ENCODE data around the gene PRTG.
A peak's percentile ranks its signal among the peaks of the same experiment; 100 is the strongest.

PRTG gene

DNA sequence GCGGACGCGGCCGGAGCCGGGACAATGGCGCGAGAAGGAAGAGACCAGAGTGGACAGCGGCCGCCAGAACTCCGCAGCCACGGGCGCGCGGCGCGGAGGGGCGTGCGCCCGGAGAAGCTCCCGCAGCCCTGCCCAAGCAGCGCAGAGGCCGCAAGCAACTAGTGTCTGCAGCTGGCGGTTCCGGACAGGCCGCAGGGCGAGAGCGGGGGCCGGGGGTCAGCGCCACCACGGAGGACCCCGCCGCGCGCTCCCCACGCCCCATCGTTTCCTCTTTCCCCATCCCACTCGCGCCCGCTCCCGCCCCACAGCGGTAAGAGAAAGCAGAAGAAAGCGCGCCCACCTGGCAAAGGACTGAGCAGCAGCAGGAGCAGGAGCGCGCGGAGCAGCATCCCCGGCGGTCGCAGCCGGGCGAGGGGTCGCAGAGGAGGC lies 440 bp downstream of the PRTG start:
- Histone ChIP-seq H3K9ac (ENCODE audit: low read length) (no peak overlapping the region), H2AFZ (ENCODE audit: low read depth, low read length) (no peak overlapping the region), H3K27ac (ENCODE audit: low read length) (no peak overlapping the region), H3K36me3 (replicated peaks; ENCODE audit: low read depth, low read length) (no peaks in the 10 kb centered on the region), H3K27me3 (ENCODE audit: low read depth, low read length) (0 out of 2 replicates have a peak, but pooled peaks cover 3% of the 10 kb centered on the region), H3K9me3 (ENCODE audit: insufficient read depth, low read length) (no peaks in the 10 kb centered on the region), H4K20me1 (ENCODE audit: insufficient read depth, low read length) (no peaks in the 10 kb centered on the region), H3K79me2 (ENCODE audit: low read length) (no peaks in the 10 kb centered on the region), H3K4me2 (ENCODE audit: low read length) (peak overlapping the region; percentile 32), H3K4me3 (ENCODE audit: low read length) (peak overlapping the region; percentile 48), H3K4me1 (ENCODE audit: low read length) (no peaks in the 10 kb centered on the region)
- no peak for TF ChIP-seq EZH2phosphoT487 (IDR thresholded peaks at IDR 0.05; ENCODE audit: low read depth)
- TF ChIP-seq, protein P1, sequence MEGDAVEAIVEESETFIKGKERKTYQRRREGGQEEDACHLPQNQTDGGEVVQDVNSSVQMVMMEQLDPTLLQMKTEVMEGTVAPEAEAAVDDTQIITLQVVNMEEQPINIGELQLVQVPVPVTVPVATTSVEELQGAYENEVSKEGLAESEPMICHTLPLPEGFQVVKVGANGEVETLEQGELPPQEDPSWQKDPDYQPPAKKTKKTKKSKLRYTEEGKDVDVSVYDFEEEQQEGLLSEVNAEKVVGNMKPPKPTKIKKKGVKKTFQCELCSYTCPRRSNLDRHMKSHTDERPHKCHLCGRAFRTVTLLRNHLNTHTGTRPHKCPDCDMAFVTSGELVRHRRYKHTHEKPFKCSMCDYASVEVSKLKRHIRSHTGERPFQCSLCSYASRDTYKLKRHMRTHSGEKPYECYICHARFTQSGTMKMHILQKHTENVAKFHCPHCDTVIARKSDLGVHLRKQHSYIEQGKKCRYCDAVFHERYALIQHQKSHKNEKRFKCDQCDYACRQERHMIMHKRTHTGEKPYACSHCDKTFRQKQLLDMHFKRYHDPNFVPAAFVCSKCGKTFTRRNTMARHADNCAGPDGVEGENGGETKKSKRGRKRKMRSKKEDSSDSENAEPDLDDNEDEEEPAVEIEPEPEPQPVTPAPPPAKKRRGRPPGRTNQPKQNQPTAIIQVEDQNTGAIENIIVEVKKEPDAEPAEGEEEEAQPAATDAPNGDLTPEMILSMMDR (IDR thresholded peaks at IDR 0.05; ENCODE audit: low read depth, low read length), result no peak

GRCh38 chr15:55741833-55742497 lies 987 bp downstream of the PRTG start:
- Histone ChIP-seq H3K4me2 (ENCODE audit: low read length) (peak overlapping the region; percentile 32), H2AFZ (ENCODE audit: low read depth, low read length) (no peak overlapping the region), H3K9ac (ENCODE audit: low read length) (no peak overlapping the region), H4K20me1 (ENCODE audit: insufficient read depth, low read length) (no peaks in the 10 kb centered on the region), H3K79me2 (ENCODE audit: low read length) (no peaks in the 10 kb centered on the region), H3K4me3 (ENCODE audit: low read length) (peak overlapping the region; percentile 48), H3K27ac (ENCODE audit: low read length) (no peak overlapping the region), H3K9me3 (ENCODE audit: insufficient read depth, low read length) (no peaks in the 10 kb centered on the region), H3K36me3 (replicated peaks; ENCODE audit: low read depth, low read length) (no peaks in the 10 kb centered on the region), H3K4me1 (ENCODE audit: low read length) (no peaks in the 10 kb centered on the region), H3K27me3 (ENCODE audit: low read depth, low read length) (0 out of 2 replicates have a peak, but pooled peaks cover 3% of the 10 kb centered on the region)
- TF ChIP-seq EZH2phosphoT487 (IDR thresholded peaks at IDR 0.05; ENCODE audit: low read depth), result no peak
- TF ChIP-seq, protein P1 (IDR thresholded peaks at IDR 0.05; ENCODE audit: low read depth, low read length), result no peak

GRCh38 chr15:55740981-55741832 lies 1.7 kb downstream of the PRTG start:
- no peaks in the 10 kb centered on the region for H3K79me2 ChIP-seq (ENCODE audit: low read length)
- no peak overlapping the region for H3K9ac ChIP-seq (ENCODE audit: low read length)
- H4K20me1 ChIP-seq (ENCODE audit: insufficient read depth, low read length), result no peaks in the 10 kb centered on the region
- no peak overlapping the region for H3K4me3 ChIP-seq (ENCODE audit: low read length)
- TF ChIP-seq EZH2phosphoT487 (IDR thresholded peaks at IDR 0.05; ENCODE audit: low read depth), result no peak
- TF ChIP-seq, protein P1 (IDR thresholded peaks at IDR 0.05; ENCODE audit: low read depth, low read length), result no peak
- H3K9me3 ChIP-seq (ENCODE audit: insufficient read depth, low read length), result no peaks in the 10 kb centered on the region
- H3K4me1 ChIP-seq (ENCODE audit: low read length), result no peaks in the 10 kb centered on the region
- no peaks in the 10 kb centered on the region for H3K36me3 ChIP-seq (replicated peaks; ENCODE audit: low read depth, low read length)
- H2AFZ ChIP-seq (ENCODE audit: low read depth, low read length), result no peak overlapping the region
- no peak overlapping the region for H3K27ac ChIP-seq (ENCODE audit: low read length)
- H3K27me3 ChIP-seq (ENCODE audit: low read depth, low read length), result 0 out of 2 replicates have a peak, but pooled peaks cover 3% of the 10 kb centered on the region
- no peak overlapping the region for H3K4me2 ChIP-seq (ENCODE audit: low read length)

DNA sequence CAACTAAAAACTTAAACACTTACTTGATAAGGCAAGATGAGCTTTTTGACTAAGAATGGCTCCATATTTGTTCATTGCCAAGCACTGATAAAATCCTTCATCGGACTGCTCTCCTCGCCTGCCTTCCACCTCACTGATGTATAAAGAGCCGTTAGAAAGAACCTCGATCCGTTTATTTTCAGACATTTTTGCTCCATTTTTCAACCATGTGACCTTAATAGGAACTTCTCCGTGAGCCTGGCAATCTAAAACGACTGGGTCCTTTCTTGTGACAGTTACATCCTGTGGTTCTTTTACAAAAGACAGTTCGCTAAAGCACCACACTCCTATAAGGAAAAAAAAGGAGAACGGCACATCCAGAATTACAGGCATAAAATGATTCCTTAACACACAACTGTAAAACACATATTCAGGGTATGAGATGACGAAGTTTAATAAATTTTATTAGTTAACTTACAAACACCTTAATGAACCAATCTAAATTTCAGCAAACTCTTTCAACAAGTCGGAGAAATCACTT lies 2.5 kb downstream of the PRTG start:
- no peak overlapping the region for H3K9ac ChIP-seq (ENCODE audit: low read length)

More for the DNA sequence above, 2.5 kb downstream of the PRTG start:
- no peak overlapping the region for H3K27ac ChIP-seq (ENCODE audit: low read length)
- no peaks in the 10 kb centered on the region for H4K20me1 ChIP-seq (ENCODE audit: insufficient read depth, low read length)
- no peak overlapping the region for H3K4me2 ChIP-seq (ENCODE audit: low read length)
- no peaks in the 10 kb centered on the region for H3K79me2 ChIP-seq (ENCODE audit: low read length)
- no peak for TF ChIP-seq EZH2phosphoT487 (IDR thresholded peaks at IDR 0.05; ENCODE audit: low read depth)
- TF ChIP-seq, protein P1 (IDR thresholded peaks at IDR 0.05; ENCODE audit: low read depth, low read length), result no peak
- no peaks in the 10 kb centered on the region; the same call in 1 of the 2 replicates for H3K4me1 ChIP-seq (ENCODE audit: low read length)
- no peak overlapping the region for H3K4me3 ChIP-seq (ENCODE audit: low read length)
- H3K27me3 ChIP-seq (ENCODE audit: low read depth, low read length), result 0 out of 2 replicates have a peak, but pooled peaks cover 3% of the 10 kb centered on the region
- H3K36me3 ChIP-seq (replicated peaks; ENCODE audit: low read depth, low read length), result no peaks in the 10 kb centered on the region
- no peak overlapping the region for H2AFZ ChIP-seq (ENCODE audit: low read depth, low read length)
- H3K9me3 ChIP-seq (ENCODE audit: insufficient read depth, low read length), result no peaks in the 10 kb centered on the region

Data from OCI-LY3 (cell line).